ENCODE data around the gene HID1. TPM values are rescaled to one million over a fixed set of nuclear protein-coding genes. Genes with fewer than 3 reads are reported as not detected.

HID1 gene
- total RNA-seq, 1 experiment from 2014 or later: 12.7 TPM

GRCh38 chr17:74937064-74938051 lies 35.2 kb downstream of the HID1 start:
- H3T11ph ChIP-seq (ENCODE audit: low read length): no peak overlapping the region
- H3K18ac ChIP-seq (ENCODE audit: insufficient read length, low read depth, low read length): no peak overlapping the region
- no peak overlapping the region for H2BK5ac ChIP-seq (ENCODE audit: insufficient read length, low read length)
- no peak overlapping the region for H3K4ac ChIP-seq (ENCODE audit: low read depth, low read length)
- H3K4me1 Mint-ChIP-seq: peaks cover 2 to 14% of the 10 kb centered on the region in 2 experiments; a peak in 3 of 4 replicates
- H3K27me3 Mint-ChIP-seq (ENCODE audit: low read depth): peaks cover 91% of the 10 kb centered on the region
- H3K9me3 Mint-ChIP-seq: no peaks in the 10 kb centered on the region; a peak in 2 of 5 replicates
- H3K56ac ChIP-seq (ENCODE audit: insufficient read length, low read depth, low read length): no peak overlapping the region
- no peak overlapping the region for H4K5ac ChIP-seq (ENCODE audit: insufficient read length, low read depth, low read length)
- no peaks in the 10 kb centered on the region for H3K79me2 ChIP-seq (ENCODE audit: insufficient read depth, low read length)
- H4K8ac ChIP-seq (replicated peaks; ENCODE audit: insufficient read length, low read depth, low read length): no peak overlapping the region
- H3K9ac ChIP-seq (ENCODE audit: extremely low read depth, insufficient read length, low read length): no peak overlapping the region
- no peaks in the 10 kb centered on the region; the same call in 1 of the 2 replicates for H3K4me1 ChIP-seq (ENCODE audit: insufficient read depth, low read length)
- H2BK20ac ChIP-seq (ENCODE audit: low read depth, low read length, poor library complexity, severe bottlenecking): no peak overlapping the region
- no peak overlapping the region for H3K27ac ChIP-seq (ENCODE audit: insufficient read length, low read depth, low read length)
- no peaks in the 10 kb centered on the region for H3K36me3 Mint-ChIP-seq (ENCODE audit: insufficient read depth in 1 of 3, low read depth in 3 of 3)
- H3K27me3 ChIP-seq (ENCODE audit: insufficient read depth, low read length): peaks cover 32% of the 10 kb centered on the region
- H3K23ac ChIP-seq (ENCODE audit: insufficient read length, low read depth, low read length): no peak overlapping the region
- H3K4me2 ChIP-seq (ENCODE audit: insufficient read depth, insufficient read length, low read length): no peak overlapping the region
- no peaks in the 10 kb centered on the region for H3K9me3 ChIP-seq (ENCODE audit: control insufficient read depth, low read depth, low read length)
- H2BK12ac ChIP-seq (ENCODE audit: insufficient read length, low read depth, low read length): no peak overlapping the region
- no peak overlapping the region for H2BK120ac ChIP-seq (ENCODE audit: low read depth, low read length, poor library complexity, severe bottlenecking)
- H3K14ac ChIP-seq (ENCODE audit: insufficient read depth, low read length): no peak overlapping the region; the same call in 1 of the 2 replicates
- H3K4me3 Mint-ChIP-seq: no peak overlapping the region
- no peak overlapping the region for H4K91ac ChIP-seq (ENCODE audit: insufficient read length, low read depth, low read length)
- TF ChIP-seq, protein P1, sequence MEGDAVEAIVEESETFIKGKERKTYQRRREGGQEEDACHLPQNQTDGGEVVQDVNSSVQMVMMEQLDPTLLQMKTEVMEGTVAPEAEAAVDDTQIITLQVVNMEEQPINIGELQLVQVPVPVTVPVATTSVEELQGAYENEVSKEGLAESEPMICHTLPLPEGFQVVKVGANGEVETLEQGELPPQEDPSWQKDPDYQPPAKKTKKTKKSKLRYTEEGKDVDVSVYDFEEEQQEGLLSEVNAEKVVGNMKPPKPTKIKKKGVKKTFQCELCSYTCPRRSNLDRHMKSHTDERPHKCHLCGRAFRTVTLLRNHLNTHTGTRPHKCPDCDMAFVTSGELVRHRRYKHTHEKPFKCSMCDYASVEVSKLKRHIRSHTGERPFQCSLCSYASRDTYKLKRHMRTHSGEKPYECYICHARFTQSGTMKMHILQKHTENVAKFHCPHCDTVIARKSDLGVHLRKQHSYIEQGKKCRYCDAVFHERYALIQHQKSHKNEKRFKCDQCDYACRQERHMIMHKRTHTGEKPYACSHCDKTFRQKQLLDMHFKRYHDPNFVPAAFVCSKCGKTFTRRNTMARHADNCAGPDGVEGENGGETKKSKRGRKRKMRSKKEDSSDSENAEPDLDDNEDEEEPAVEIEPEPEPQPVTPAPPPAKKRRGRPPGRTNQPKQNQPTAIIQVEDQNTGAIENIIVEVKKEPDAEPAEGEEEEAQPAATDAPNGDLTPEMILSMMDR (conservative IDR thresholded peaks at IDR 0.05): no peak
- no CpG with 5 or more reads among the region's 11 CpGs for WGBS (ENCODE audit: extremely low coverage, insufficient read length, low lambda C conversion rate)
- H4K20me1 ChIP-seq (ENCODE audit: control insufficient read depth, insufficient read depth, insufficient read length): no peaks in the 10 kb centered on the region
- DNase-seq: no peak
- no peak overlapping the region for H2BK15ac ChIP-seq (ENCODE audit: low read depth, low read length)
- peaks cover 14% of the 10 kb centered on the region for H3K23me2 ChIP-seq (ENCODE audit: insufficient read length, low read depth, low read length, poor library complexity, severe bottlenecking)
- H2AFZ ChIP-seq (ENCODE audit: low read length): no peak overlapping the region
- no peak overlapping the region for H3K27ac Mint-ChIP-seq
- no peak overlapping the region for H2AK5ac ChIP-seq (ENCODE audit: insufficient read length, low read length)
- no peaks in the 10 kb centered on the region for H3K79me1 ChIP-seq (ENCODE audit: insufficient read depth, low read depth, low read length, poor library complexity, severe bottlenecking)

Measured in H9 (cell line).